22Rv1 (cell line): Measurements from ENCODE around the gene SLC35F4.
A peak's percentile ranks its signal among the peaks of the same experiment; 100 is the strongest.

ENCODE experiments used
- H3K27ac ChIP-seq: fragments of 450-650 bp; 2 replicates; pipeline ENCODE4 v1.5.1; 2017
- ZFX ChIP-seq: fragments of 450-650 bp; IDR thresholded peaks from 2 replicates; pipeline ENCODE4 v1.6.1; 2017; ENCODE audit warnings: antibody characterized with exemption, borderline replicate concordance
- TF ChIP-seq, protein P1 (sequence below): fragments of 450-650 bp; IDR thresholded peaks from 2 replicates; pipeline ENCODE4 v1.5.1; 2017; ENCODE audit warnings: mild to moderate bottlenecking

Gene SLC35F4

DNA sequence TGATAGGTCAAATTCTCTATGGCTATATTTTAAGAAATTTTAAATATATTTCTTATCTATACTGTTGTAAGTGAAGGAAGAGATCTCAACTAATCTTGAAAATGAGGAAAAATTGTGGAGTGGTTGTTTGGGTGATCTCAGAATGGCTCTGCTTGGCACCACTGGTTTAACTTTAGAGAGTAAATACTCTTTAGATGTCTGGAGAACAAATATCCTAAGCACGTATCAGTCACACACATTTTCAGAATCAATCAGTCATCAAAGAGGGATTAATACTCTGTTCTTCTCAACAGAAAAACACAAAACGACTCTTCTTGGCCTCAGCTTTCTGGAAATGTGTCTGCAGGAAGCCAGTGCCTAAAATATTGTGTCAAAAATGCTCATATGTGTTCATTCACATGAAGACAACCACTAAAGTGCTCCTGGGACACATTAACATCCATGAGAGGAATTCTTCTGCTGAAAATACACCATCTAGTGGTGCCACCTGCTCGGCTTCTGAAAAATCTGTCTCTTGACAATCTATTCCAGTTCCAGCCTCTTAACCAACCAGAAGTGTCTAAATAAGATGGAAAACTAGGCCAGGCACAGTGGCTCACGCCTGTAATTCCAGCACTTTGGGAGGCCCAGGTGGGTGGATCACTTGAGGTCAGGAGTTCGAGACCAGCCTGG is 291.1 kb downstream of the SLC35F4 start:
- no peak overlapping the region for H3K27ac ChIP-seq
- TF ChIP-seq, protein P1, sequence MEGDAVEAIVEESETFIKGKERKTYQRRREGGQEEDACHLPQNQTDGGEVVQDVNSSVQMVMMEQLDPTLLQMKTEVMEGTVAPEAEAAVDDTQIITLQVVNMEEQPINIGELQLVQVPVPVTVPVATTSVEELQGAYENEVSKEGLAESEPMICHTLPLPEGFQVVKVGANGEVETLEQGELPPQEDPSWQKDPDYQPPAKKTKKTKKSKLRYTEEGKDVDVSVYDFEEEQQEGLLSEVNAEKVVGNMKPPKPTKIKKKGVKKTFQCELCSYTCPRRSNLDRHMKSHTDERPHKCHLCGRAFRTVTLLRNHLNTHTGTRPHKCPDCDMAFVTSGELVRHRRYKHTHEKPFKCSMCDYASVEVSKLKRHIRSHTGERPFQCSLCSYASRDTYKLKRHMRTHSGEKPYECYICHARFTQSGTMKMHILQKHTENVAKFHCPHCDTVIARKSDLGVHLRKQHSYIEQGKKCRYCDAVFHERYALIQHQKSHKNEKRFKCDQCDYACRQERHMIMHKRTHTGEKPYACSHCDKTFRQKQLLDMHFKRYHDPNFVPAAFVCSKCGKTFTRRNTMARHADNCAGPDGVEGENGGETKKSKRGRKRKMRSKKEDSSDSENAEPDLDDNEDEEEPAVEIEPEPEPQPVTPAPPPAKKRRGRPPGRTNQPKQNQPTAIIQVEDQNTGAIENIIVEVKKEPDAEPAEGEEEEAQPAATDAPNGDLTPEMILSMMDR, result 0 out of 2 replicates have a peak, but pooled peaks have one; percentile 11
- TF ChIP-seq ZFX, result no peak

DNA sequence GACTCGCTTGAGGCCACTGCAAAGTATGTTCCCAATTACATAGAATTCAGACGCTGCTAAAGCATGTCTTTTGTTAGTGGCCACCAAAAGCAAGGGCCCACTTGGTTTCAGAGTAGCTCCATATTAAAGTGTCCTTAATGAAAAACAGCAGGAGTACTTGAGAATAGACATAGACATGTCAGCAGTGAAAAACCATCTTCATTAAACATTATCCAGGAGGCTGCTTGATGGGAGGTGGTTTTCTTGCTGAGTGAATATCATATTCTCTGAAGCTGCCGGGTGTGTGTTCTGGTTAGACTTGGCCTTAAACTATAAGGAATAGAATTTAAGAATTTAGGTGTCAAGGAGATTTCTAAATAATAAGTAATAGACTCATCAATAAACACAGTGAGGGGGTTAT is 292.7 kb downstream of the SLC35F4 start:
- no peak for TF ChIP-seq ZFX
- TF ChIP-seq, protein P1, result no peak

DNA sequence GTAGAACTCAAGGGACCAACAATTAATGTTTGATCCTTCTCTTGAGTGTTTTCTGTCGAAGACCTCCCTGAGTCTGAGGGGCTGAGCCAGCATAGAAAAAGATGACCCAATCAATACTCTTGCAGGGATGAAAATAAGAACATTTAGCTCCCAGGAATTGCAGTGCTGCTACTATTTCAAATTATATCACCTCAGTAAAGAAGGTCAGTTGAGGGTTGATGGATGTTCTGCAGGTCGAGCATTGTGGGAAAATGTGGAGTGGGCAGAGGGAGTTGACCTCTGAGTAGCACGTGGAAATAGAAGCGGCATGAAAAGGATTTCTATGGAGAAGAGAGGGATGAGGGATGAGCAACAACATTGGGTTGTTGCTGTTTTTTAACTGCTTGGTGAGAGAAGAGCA is 297.3 kb downstream of the SLC35F4 start:
- H3K27ac ChIP-seq, result no peak overlapping the region
- no peak for TF ChIP-seq ZFX
- TF ChIP-seq, protein P1, result no peak

More for the DNA sequence above, 292.7 kb downstream of the SLC35F4 start:
- H3K27ac ChIP-seq, result no peak overlapping the region

DNA sequence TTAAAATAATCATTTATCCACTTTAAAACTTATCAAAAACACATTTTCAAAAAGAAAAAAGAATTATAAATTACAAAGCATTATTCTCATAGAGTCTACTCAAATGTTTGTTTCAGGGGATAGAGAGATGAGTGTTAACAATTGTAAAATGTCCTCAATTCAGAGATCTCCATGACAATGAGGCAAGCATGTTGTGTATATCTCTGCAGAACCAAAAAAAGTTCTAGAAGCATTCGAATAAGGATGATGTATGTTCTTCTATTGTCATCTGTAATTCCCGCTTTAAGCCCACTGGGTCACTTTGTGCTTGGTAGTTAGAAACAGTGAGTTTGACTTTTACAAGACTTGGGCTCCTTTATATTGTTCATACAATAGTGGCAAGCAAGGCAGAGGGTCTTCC is 298.7 kb downstream of the SLC35F4 start:
- no peak overlapping the region for H3K27ac ChIP-seq
- TF ChIP-seq, protein P1, result no peak
- TF ChIP-seq ZFX, result no peak

DNA sequence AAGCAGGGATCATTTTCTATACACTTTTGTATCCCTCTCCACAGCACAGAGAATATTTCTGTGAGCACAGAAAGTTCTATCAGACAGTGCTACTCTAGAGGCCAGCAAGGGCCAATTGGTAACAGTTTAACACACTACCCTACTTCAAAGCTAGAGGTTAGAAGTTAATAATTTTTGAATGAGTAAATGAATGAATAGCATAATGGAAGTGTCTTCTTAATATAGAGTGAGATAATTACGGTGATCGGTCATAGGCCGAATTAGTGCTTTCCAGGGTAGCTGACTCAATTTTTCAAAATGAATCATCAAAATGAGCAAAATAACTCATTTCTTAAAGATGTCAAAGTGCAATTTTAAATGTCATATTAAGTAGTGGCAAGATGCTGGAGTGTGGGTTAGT is 305.2 kb downstream of the SLC35F4 start:
- TF ChIP-seq, protein P1, result no peak
- TF ChIP-seq ZFX, result no peak
- H3K27ac ChIP-seq, result no peak overlapping the region

DNA sequence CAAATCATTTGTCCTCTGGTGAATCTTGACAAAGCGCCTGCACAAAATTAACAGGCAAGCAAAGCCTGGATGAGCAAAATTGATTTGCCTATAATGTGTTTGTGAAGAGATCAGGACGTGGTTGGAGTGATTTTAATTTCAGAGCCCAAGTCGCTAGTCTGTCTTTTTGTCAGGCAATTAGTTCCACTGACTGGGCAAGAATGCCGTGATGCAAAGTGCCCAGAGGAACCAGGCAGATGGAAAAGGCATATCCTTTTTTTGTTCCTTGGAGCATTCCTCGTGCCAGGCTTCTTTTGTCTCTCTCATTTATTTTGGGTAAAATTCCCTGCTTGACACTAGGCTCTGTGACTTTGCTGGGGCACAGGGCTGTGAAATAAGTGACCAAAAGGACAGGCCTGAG is 306.3 kb downstream of the SLC35F4 start:
- no peak overlapping the region for H3K27ac ChIP-seq
- TF ChIP-seq, protein P1, result no peak
- no peak for TF ChIP-seq ZFX

DNA sequence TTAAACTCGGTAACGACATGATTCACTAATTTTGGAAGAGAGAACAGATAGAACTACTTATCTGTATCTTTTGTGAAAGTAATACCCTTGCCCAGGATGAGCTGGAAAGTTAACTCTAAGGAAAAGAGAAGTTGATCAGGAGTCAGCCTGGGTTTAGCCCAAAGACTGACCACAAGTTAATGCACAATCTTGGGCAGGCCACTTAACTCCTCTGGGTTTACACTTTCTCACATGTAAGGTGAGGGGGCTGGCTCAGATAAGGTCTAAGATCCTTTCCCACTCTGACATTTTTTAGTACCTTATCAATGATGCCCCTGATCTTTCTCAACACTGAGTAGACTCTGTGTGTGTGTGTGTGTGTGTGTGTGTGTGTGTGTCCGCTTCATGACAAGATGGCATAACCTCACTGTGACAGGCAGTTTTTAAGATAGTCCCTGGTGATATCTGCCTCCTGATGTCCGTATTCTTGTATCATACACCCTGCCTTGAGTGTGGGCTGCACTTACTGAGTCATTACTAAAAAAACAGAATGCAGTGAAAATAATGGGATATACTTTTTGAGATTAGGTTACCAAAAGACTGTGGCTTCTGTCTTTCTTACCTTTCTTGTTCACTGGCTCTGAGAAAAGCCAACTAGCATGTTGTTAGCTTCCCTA is 316.0 kb downstream of the SLC35F4 start:
- no peak overlapping the region for H3K27ac ChIP-seq

More for the DNA sequence above, 316.0 kb downstream of the SLC35F4 start:
- TF ChIP-seq, protein P1, result no peak
- no peak for TF ChIP-seq ZFX
